Heart left ventricle (tissue), 13 donors: Measurements from ENCODE around the gene NR1I2.

Experiments used
- POLR2A ChIP-seq, 2 donors: fragments of 450-650 bp; IDR thresholded peaks; one replicate each; pipeline ENCODE4 v1.6.1; 2017; ENCODE audit warnings: antibody characterized with exemption in 2 of 2, mild to moderate bottlenecking in 2 of 2, moderate library complexity in 2 of 2
- TF ChIP-seq, protein P1 (sequence below), 12 donors: fragments of 200-600 bp; sonication (generic) in 4 of 12; IDR thresholded peaks; one replicate each; pipeline versions ENCODE4 v1.5.0 to v1.8.0; 2018 to 2022; ENCODE audit warnings: antibody characterized with exemption in 12 of 12, mild to moderate bottlenecking in 5 of 12
- donor health status: ischemic (EF 13 %, LVEDD 7.1; RV severe dilation, severe dysfunction).
- donor health status: DM: no; HTN: yes; CAD: no.
- donor health status: DM: no; HTN: no; CAD: no.
- donor health status: ischemic (EF 25% LVEDD 6.9; RV normal size, moderate dysfunction).
- donor health status: ischemic (EF 25% LVEDD 5.7; RV mildly dilated, moderate dysfunction).
- donor health status: ischemic (EF 35%, LVEDD 5.7; RV mildly dilated, moderate dysfunction).
- donor health status: nonischemic (EF 11% LVEDD 7.7; RV severe dilation, severe dysfunction).
- donor health status: DM: yes; HTN: yes; CAD: no.
- donor health status: PGD.
- donor health status: ischemic (EF 29% LVEDD 5.4; RV normal size, mild dysfunction).
- donor health status: nonischemic (EF 23%, LVEDD 6.1; RV moderate dilation, normal function).

DNA sequence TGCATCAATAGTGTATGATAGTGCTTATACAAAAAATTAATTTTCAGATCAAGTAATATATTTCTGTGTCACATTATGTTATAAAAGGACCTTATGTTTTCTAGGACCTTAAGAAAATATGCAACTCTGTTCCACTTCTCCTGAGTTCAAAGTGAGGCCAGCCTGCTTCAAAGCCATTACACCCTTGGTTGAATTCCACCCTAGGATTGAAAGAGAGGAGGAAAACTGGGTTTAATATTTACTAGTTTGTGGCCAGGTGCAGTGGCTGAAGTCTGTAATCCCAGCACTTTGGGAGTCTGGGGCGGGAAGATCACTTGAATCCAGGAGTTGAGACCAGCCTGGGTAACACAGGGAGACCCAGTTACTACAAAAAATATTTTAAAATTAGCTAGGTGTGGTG, 32.9 kb upstream of the NR1I2 start:
- TF ChIP-seq, protein P1, sequence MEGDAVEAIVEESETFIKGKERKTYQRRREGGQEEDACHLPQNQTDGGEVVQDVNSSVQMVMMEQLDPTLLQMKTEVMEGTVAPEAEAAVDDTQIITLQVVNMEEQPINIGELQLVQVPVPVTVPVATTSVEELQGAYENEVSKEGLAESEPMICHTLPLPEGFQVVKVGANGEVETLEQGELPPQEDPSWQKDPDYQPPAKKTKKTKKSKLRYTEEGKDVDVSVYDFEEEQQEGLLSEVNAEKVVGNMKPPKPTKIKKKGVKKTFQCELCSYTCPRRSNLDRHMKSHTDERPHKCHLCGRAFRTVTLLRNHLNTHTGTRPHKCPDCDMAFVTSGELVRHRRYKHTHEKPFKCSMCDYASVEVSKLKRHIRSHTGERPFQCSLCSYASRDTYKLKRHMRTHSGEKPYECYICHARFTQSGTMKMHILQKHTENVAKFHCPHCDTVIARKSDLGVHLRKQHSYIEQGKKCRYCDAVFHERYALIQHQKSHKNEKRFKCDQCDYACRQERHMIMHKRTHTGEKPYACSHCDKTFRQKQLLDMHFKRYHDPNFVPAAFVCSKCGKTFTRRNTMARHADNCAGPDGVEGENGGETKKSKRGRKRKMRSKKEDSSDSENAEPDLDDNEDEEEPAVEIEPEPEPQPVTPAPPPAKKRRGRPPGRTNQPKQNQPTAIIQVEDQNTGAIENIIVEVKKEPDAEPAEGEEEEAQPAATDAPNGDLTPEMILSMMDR (IDR thresholded peaks at IDR 0.05) = no peak
- TF ChIP-seq POLR2A (IDR thresholded peaks at IDR 0.05) = no peak
